ENCODE data around the gene TDRD3. TPM values are rescaled to one million over a fixed set of nuclear protein-coding genes. Genes with fewer than 3 reads are reported as not detected.
"Not testable (repeated sequence)": the region's sequence is repeated elsewhere in the genome, so short reads cannot be mapped to it uniquely, and the experiment has no call there.

TDRD3 gene
- total RNA-seq, 1 donor from 2014 or later, result 23.7 TPM

- no peak for DNase-seq (ENCODE audit: low spot score)
Measured at GRCh38 chr13:60398379-60398891, 1.4 kb downstream of the TDRD3 start.

DNA sequence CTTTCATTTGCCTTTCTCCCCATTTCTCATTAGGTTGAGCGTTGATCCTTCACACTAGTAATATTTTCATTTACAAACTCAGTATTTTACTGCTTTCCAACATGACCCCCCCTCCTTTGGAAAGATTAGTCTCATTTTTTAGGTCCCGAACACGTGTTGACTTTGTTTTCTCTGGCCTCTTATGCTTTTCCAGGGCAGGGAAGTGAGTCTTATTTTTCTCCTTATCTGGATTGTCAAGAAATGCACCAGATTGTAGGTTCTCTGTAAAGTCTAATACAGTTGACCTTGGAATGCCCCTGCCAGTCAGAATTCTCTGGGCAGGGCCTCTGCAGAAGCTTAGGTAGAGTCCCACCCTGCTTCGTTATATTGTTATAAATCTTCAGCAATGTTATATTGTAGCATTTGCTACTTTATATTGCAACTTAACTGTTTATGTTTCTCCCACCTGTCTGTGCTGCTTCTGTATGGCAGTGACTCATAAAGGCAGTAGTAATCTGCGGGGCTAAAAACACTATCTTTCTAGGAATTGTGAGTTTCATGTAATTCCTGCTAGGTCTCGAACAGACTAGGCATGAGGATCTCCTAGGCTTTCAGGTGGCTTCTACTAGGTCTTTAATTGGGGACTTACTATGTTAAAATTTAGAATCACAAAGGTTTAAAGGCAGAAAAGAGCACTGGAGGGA is 2.0 kb downstream of the TDRD3 start:
- no peak for DNase-seq (ENCODE audit: low spot score)

GRCh38 chr13:60402022-60402421 is 5.0 kb downstream of the TDRD3 start:
- no peak for DNase-seq (ENCODE audit: low spot score)

DNA sequence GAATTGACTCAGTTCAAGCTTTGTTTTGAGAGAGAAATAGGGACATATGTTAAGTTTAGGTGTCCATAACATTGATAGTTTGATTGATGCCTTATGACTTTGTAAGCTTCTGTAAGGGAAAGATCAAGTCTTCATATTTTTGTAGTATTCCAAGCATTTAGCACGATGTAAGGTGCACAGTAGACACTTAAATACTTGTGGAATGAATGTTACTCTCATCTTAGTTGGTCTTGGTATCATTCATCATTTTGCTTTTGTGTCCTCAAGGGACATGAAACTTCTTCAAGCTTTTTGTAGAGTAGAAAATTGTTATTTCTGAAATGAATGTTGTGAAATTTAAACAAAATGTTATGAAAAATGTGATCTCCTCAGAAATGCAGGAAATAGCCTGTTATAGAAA is 10.1 kb downstream of the TDRD3 start:
- DNase-seq (ENCODE audit: low spot score), result no peak

DNA sequence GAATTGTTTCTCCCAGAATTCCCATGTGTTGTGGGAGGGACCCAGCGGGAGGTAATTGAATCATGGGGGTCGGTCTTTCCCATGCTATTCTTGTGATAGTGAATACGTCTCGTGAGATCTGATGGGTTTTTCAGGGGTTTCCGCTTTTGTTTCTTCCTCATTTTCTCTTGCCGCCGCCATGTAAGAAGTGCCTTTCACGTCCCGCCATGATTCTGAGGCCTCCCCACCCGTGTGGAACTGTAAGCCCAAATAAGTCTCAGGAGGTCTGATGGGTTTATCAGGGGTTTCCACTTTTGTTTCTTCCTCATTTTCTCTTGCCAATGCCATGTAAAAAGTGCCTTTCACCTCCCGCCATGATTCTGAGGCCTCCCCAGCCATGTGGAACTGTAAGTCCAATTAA is 10.8 kb downstream of the TDRD3 start:
- not testable (repeated sequence) for DNase-seq (ENCODE audit: low spot score)

DNA sequence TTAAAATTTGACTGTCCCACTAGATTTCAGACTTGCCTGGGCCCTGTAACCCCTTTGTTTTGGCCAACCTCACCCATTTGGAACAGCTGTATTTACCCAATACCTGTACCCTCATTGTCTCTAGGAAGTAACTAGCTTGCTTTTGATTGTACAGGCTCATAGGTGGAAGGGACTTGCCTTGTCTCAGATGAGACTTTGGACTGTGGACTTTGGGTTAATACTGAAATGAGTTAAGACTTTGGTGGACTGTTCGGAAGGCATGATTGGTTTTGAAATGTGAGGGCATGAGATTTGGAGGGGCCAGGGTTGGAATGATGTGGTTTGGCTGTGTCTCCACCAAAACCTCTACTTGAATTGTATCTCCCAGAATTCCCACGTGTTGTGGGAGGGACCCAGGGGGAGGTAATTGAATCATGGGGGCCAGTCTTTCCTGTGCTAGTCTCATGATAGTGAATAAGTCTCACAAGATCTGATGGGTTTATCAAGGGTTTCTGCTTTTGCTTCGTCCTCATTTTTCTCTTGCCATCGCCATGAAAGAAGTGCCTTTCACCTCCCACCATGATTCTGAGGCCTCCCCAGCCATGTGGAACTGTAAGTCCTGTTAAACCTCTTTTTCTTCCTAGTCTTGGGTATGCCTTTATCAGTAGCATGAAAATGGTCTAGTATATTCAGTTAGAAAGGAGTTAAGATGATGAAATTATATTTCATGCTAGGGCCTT is 12.7 kb downstream of the TDRD3 start:
- not testable (repeated sequence) for DNase-seq (ENCODE audit: low spot score)

- no peak for DNase-seq (ENCODE audit: low spot score)
Measured at GRCh38 chr13:60410299-60410698, 13.3 kb downstream of the TDRD3 start.

DNA sequence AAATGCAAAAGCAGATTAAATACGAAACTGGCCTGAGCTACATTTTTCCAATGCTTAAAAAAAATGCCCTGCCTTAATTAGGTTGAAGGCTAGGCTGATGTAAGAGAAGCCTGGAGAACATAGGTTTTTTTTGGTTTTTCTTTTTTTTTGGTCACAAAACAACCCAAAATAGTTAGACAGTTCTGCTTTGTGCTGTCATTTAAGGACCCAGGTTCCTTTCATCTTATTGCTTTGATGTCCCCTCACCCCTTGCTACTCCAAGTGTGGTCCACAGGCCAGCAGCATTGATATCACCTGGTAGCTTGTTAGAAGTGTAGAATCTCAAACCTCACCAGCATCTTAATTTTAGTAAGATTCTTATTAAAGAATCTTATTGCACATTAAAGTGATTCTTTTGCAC is 14.4 kb downstream of the TDRD3 start:
- no peak for DNase-seq (ENCODE audit: low spot score)

DNA sequence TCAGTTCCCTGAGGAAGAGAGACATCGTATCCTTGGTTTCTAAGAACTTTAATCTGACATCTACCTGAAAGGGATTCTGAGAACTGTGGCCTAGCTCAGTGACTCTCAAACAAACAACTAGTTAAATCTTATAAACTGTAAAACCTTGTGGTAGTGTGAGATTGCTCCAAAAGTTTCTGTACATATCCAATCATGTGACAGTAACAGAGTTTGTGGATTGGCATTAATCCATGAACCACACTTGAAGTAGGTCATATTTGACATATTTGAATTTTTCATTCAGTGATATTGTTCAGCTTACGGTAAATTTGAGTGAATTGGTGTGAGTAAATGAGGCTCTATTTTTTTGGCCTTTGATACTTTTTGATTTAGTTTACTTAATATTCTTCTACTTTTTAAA is 15.0 kb downstream of the TDRD3 start:
- no peak for DNase-seq (ENCODE audit: low spot score)

DNA sequence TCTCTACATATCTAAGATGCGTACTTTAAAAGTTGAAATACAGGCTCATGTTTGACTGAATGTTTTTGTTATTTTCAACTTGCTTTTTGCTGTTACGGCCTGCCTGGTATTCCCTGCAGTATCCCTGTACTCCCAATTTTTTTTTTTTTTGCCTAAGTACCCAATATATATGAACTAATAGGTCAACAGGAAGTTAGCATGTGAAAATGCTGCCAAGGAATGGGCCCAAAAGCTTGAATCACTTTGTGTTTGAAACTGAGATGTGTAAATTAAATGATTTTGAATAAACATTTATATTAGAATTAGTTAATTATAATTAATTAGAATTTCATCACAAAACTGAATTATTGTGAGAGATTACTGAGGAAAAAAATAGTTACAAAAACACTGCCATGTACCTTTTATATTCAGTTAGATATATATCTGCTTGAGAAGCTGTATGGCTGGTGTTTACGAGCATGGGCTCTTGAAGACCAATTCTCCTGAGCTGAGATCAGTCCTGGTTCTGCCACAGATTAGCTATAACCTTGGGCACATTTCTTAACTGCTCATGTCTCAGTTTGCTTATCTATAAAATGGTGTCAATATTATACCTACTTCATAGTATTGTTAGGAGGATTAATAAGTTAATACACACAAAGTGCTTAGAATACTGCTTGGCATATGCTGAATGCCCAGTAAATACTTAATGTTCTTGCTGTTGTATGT is 16.0 kb downstream of the TDRD3 start:
- no peak for DNase-seq (ENCODE audit: low spot score)

DNA sequence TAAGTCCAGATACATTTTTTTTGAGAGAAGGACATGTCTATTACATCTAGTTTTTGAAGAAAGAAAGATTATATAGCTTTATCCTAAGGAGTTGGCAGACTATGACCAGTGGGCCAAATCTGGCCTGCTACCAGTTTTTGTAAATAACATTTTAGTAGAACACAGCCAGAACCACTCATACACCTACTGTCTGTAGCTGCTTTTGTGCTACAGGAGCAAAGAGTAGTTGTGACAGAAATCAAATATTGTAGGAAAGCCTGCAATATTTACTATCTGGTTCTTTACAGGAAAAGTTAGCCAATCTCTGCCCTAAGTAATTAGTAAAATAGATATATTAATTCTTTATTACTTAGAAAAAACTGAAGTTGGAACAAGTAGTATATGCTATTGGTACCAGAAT is 17.2 kb downstream of the TDRD3 start:
- no peak for DNase-seq (ENCODE audit: low spot score)

- no peak for DNase-seq (ENCODE audit: low spot score)
Measured at GRCh38 chr13:60417734-60418133, 20.7 kb downstream of the TDRD3 start.

- no peak for DNase-seq (ENCODE audit: low spot score)
Measured at GRCh38 chr13:60418954-60419353, 21.9 kb downstream of the TDRD3 start.

DNA sequence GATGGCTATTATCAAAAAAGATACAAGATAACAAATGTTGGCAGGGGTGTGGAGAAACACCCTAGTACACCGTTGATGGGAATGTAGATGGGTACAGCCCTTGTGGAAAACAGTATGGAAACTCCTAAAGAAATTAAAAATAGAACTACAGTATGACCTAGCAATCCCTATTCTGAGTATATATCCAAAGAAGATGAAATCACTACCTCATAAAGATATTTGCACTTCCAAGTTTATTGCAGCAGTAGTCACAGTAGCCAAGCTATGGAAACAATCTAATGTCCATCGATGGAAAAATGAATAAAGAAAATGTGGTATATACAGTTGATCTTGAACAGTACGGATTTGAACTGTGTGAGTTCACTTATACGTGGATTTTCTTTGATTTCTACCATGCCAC is 28.3 kb downstream of the TDRD3 start:
- no peak for DNase-seq (ENCODE audit: low spot score)

- no peak for DNase-seq (ENCODE audit: low spot score)
Measured at GRCh38 chr13:60426075-60426474, 29.1 kb downstream of the TDRD3 start.

DNA sequence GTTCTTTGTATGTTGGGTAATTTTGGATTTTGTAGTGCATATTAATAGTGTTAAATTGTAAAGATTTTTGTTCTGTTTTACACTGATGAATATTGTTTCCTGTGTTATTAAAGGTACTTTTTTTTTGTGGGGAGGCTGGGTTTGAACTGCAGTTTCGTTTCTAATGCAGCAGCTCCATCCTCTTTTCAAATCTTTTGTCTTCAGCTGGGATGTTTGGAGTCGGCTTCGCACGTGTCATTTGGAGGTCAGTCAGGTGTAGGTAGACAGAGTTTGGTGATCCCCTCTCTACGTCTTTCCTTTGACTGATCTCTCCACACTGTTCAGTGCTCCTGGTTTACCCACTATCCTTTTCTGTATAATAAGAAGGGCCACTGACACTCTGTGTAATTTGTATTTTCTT is 30.3 kb downstream of the TDRD3 start:
- DNase-seq (ENCODE audit: low spot score), result no peak

DNA sequence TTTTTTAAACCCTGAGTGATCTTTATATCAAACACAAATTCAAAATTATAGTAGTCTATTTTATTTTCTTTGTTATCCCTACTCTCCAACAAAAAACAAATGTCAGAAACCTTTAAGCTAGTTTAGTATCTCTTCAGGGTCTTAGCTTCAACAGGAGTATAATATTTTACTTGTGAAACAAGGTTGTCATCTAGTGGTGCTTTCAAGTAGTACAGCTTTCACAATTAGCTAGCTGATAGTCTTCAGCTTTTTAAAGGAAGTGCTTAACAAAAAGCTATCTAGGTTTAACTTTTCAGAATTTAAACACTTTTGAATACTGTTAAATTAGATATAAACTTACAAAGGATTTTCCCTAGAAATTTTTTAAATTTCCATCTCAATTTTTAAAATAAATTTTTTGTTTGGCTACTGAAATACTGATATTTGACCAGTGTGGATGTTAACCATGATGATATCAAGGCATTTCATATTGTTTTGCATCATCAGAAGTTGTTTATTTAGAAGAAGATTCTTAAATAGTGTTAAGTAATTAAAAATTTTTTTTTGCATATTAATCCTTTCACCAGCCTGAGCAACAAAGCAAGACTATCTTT is 34.2 kb downstream of the TDRD3 start:
- no peak for DNase-seq (ENCODE audit: low spot score)

- DNase-seq (ENCODE audit: low spot score), result no peak
Measured at GRCh38 chr13:60433505-60433904, 36.5 kb downstream of the TDRD3 start.

DNA sequence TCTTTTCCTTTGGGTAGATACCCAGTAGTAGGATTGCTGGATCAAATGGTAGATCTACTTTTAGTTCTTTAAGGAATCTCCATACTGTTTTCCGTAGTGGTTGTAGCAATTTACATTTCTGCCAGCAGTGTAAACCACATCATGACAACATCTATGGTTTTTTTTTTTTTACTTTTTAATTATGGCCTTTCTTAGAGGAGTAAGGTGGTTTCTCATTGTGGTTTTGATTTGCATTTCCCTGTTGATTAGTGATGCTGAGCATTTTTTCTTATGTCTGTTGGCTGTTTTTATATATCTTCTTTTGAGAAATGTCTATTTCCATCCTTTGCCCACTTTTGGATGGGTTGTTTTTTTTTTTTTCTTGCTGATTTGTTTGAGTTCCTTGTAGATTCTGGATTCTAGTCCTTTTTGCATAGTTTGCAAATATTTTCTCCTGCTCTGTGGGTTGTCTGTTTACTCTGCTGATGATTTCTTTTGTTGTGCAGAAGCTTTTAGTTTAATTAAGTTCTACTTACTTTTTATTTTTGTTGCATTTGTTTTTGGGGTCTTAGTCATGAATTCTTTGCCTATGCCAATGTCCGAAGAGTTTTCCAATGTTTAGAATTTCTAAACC is 38.8 kb downstream of the TDRD3 start:
- DNase-seq (ENCODE audit: low spot score), result no peak

- DNase-seq (ENCODE audit: low spot score), result no peak
Measured at GRCh38 chr13:60439201-60439600, 42.2 kb downstream of the TDRD3 start.

- DNase-seq (ENCODE audit: low spot score), result no peak
Measured at GRCh38 chr13:60441761-60442160, 44.7 kb downstream of the TDRD3 start.
